HEK293 (cell line): Measurements from ENCODE around the gene ZNF43.
"Not testable (repeated sequence)": the region's sequence is repeated elsewhere in the genome, so short reads cannot be mapped to it uniquely, and the experiment has no call there.

ENCODE experiments used
- CTCF ChIA-PET: fragments of 350-600 bp; formaldehyde crosslinking; extraction: SDS; loops from one replicate; lab custom pipeline; 2021; ENCODE audit warnings: antibody characterized with exemption; lab: Yijun Ruan, JAX
- POLR2A ChIA-PET: fragments of 300-600 bp; formaldehyde crosslinking; extraction: SDS; loops from one replicate; lab custom pipeline; 2020; ENCODE audit warnings: antibody characterized with exemption, inconsistent platforms; lab: Yijun Ruan, JAX
- H3K27ac ChIP-seq: fragments of 200-500 bp; sonication (Bioruptor generic); 2 replicates; pipeline ENCODE4 v1.5.1; 2014; ENCODE audit warnings: low read depth, low read length, control low read depth, inconsistent platforms; ENCODE audit errors: extremely low read depth
- H3K36me3 ChIP-seq, 2 experiments: fragments of 200-500 bp in 1 of 2; sonication (Bioruptor generic) in 1 of 2; 1 replicate in 1 of 2; 2 replicates in 1 of 2; pipeline ENCODE4 v1.5.1; 2014 to 2017; ENCODE audit warnings: inconsistent platforms in 2 of 2, low read length in 2 of 2; ENCODE audit not compliant: control insufficient read depth in 2 of 2, insufficient read depth in 1 of 2
- H3K4me1 ChIP-seq: fragments of 200-500 bp; sonication (Bioruptor generic); 2 replicates; pipeline ENCODE4 v1.5.1; 2014; ENCODE audit warnings: mild to moderate bottlenecking, low read length, inconsistent platforms; ENCODE audit not compliant: control insufficient read depth, insufficient read depth
- H3K4me3 ChIP-seq: 2 replicates; pipeline ENCODE4 v1.5.1; 2011; ENCODE audit warnings: low read depth, mild to moderate bottlenecking, control low read depth, low read length, moderate library complexity
- H3K9me3 ChIP-seq: fragments of 200-500 bp; sonication (Bioruptor generic); 2 replicates; pipeline ENCODE4 v1.5.1; 2014; ENCODE audit warnings: low read depth, low read length, inconsistent platforms; ENCODE audit not compliant: control insufficient read depth, insufficient read depth
- EGR2 ChIP-seq: fragments of 450-650 bp; formaldehyde crosslinking; IDR thresholded peaks from 2 replicates; pipeline ENCODE4 v1.5.1; 2016; ENCODE audit warnings: low read depth, missing biosample characterization, missing genetic modification characterization
- PRDM1 ChIP-seq: fragments of 450-650 bp; formaldehyde crosslinking; IDR thresholded peaks from 2 replicates; pipeline ENCODE4; 2016; ENCODE audit warnings: missing biosample characterization, missing genetic modification characterization
- SP2 ChIP-seq: fragments of 450-650 bp; formaldehyde crosslinking; IDR thresholded peaks from 2 replicates; pipeline ENCODE4 v1.5.1; 2016; ENCODE audit warnings: missing biosample characterization, missing genetic modification characterization
- ZBTB11 ChIP-seq: fragments of 450-650 bp; formaldehyde crosslinking; conservative IDR thresholded peaks from 2 replicates; pipeline ENCODE4 v1.5.1; 2016; ENCODE audit warnings: low read depth, missing biosample characterization, missing genetic modification characterization
- ZNF148 ChIP-seq: fragments of 450-650 bp; formaldehyde crosslinking; IDR thresholded peaks from 2 replicates; pipeline ENCODE4 v1.5.0; 2017; ENCODE audit warnings: missing biosample characterization, missing genetic modification characterization, borderline replicate concordance
- ZNF157 ChIP-seq: fragments of 450-650 bp; formaldehyde crosslinking; IDR thresholded peaks from 2 replicates; pipeline ENCODE4 v1.5.1; 2016; ENCODE audit warnings: missing biosample characterization, missing genetic modification characterization
- ZNF26 ChIP-seq: fragments of 450-650 bp; formaldehyde crosslinking; IDR thresholded peaks from 2 replicates; pipeline ENCODE4 v1.5.1; 2016; ENCODE audit warnings: missing biosample characterization, missing genetic modification characterization
- ZNF560 ChIP-seq: fragments of 450-650 bp; formaldehyde crosslinking; IDR thresholded peaks from 2 replicates; pipeline ENCODE4 v1.5.1; 2017; ENCODE audit warnings: missing biosample characterization, missing genetic modification characterization, borderline replicate concordance
- ZNF585B ChIP-seq: fragments of 450-650 bp; formaldehyde crosslinking; IDR thresholded peaks from 2 replicates; pipeline ENCODE4 v1.5.1; 2016; ENCODE audit warnings: missing biosample characterization, missing genetic modification characterization

The ZNF43 gene

GRCh38 chr19:21766705-21767064 is 69.3 kb downstream of the ZNF43 start:
- H3K4me1 ChIP-seq, H3K9me3 ChIP-seq, H3K27ac ChIP-seq: not testable (repeated sequence)
- peak; percentile 27 for TF ChIP-seq SP2
- ChIA-PET CTCF (interaction anchor here (0.6 kb wide), 1 partner anchor 377 kb away, joined by 3 read pairs; no protein-coding TSS in a partner anchor), POLR2A (interaction anchor here (1.2 to 1.6 kb wide), 9 partner anchors 10 to 1715 kb away, joined by 3 to 26 read pairs (median 6); partner anchors contain the start of genes ZNF43, ZNF431 and ZNF708)
- peaks cover 11 to 43% of the 10 kb centered on the region in 2 experiments; a peak in 2 of 3 replicates for H3K36me3 ChIP-seq
- H3K4me3 ChIP-seq, result peak overlapping the region; percentile 97

GRCh38 chr19:21765151-21765550 is 70.8 kb downstream of the ZNF43 start:
- no peak for TF ChIP-seq PRDM1 (tag by site-specific recombination)
- peak; percentile 26; the same call in 1 of the 2 replicates for TF ChIP-seq EGR2 (tag by site-specific recombination)
- H3K4me1 ChIP-seq, result no peaks in the 10 kb centered on the region
- no peak overlapping the region for H3K27ac ChIP-seq
- ChIA-PET CTCF (no interaction called here), POLR2A (no interaction called here)
- H3K9me3 ChIP-seq, result no peaks in the 10 kb centered on the region
- no peak overlapping the region for H3K4me3 ChIP-seq
- H3K36me3 ChIP-seq, result peaks cover 20 to 57% of the 10 kb centered on the region in 2 experiments

- H3K9me3 ChIP-seq, POLR2A ChIA-PET, H3K27ac ChIP-seq, H3K4me3 ChIP-seq, H3K4me1 ChIP-seq, CTCF ChIA-PET: not testable (repeated sequence)
- peaks cover 32 to 93% of the 10 kb centered on the region in 2 experiments for H3K36me3 ChIP-seq
Measured at GRCh38 chr19:21761547-21761946, 74.4 kb downstream of the ZNF43 start.

GRCh38 chr19:21758296-21758695 is 77.7 kb downstream of the ZNF43 start:
- Histone ChIP-seq H3K4me1 (no peaks in the 10 kb centered on the region), H3K4me3 (no peak overlapping the region), H3K9me3 (no peaks in the 10 kb centered on the region), H3K36me3 (peaks cover 25 to 88% of the 10 kb centered on the region in 2 experiments), H3K27ac (no peak overlapping the region)
- ChIA-PET CTCF (no interaction called here), POLR2A (no interaction called here)
- TF ChIP-seq ZNF585B (tag by site-specific recombination) (no peak), ZNF26 (tag by site-specific recombination) (no peak), ZNF560 (tag by site-specific recombination) (no peak), ZNF157 (tag by site-specific recombination) (no peak), ZNF148 (tag by site-specific recombination) (no peak), ZBTB11 (tag by site-specific recombination) (no peak)
